ENCODE results near the gene LTBP4.
"Not testable (repeated sequence)": the region's sequence is repeated elsewhere in the genome, so short reads cannot be mapped to it uniquely, and the experiment has no call there.

The LTBP4 gene

GRCh38 chr19:40584007-40584406 is 17.2 kb upstream of the LTBP4 start:
- Histone ChIP-seq H3K4me1 (ENCODE audit: insufficient read depth, low read length) (no peaks in the 10 kb centered on the region), H2AFZ (ENCODE audit: low read depth, low read length) (no peak overlapping the region), H3K4me3 (ENCODE audit: low read length) (no peak overlapping the region), H3K9me3 (ENCODE audit: low read length) (no peaks in the 10 kb centered on the region), H3K36me3 (ENCODE audit: insufficient read depth, low read length) (peaks cover 39% of the 10 kb centered on the region), H3K27me3 (ENCODE audit: insufficient read depth, low read length) (no peaks in the 10 kb centered on the region)

GRCh38 chr19:40585241-40585981 is 15.8 kb upstream of the LTBP4 start:
- no peak overlapping the region for H3K4me3 ChIP-seq (ENCODE audit: low read length)
- no peaks in the 10 kb centered on the region for H3K9me3 ChIP-seq (ENCODE audit: low read length)
- no peaks in the 10 kb centered on the region for H3K27me3 ChIP-seq (ENCODE audit: insufficient read depth, low read length)
- no peak overlapping the region for H2AFZ ChIP-seq (ENCODE audit: low read depth, low read length)
- H3K36me3 ChIP-seq (ENCODE audit: insufficient read depth, low read length) = peaks cover 35% of the 10 kb centered on the region
- H3K4me1 ChIP-seq (ENCODE audit: insufficient read depth, low read length) = no peaks in the 10 kb centered on the region

DNA sequence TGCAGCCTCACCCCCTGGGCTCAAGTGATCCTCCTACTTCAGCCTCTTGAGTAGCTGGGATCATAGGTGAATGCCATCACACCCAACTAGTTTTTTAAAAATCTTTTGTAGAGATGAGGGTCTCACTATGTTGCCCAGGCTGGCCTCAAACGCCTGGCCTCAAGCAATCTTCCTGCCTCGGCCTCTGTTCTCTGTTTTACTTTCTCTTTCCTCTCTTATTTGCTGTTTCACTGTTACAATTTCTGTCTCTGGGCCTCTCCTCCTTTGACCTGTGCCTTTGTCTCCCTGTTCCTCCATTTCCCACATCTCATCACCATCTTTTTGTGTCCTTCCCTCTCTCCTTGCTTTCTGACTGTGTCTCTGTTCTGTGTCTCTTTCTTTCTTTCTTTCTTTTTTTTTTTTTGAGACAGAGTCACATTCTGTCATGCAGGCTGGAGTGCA is 15.2 kb upstream of the LTBP4 start:
- Histone ChIP-seq H3K4me1 (ENCODE audit: insufficient read depth, low read length) (no peaks in the 10 kb centered on the region), H2AFZ (ENCODE audit: low read depth, low read length) (no peak overlapping the region), H3K9me3 (ENCODE audit: low read length) (no peaks in the 10 kb centered on the region), H3K36me3 (ENCODE audit: insufficient read depth, low read length) (peaks cover 30% of the 10 kb centered on the region), H3K4me3 (ENCODE audit: low read length) (no peak overlapping the region), H3K27me3 (ENCODE audit: insufficient read depth, low read length) (no peaks in the 10 kb centered on the region)

DNA sequence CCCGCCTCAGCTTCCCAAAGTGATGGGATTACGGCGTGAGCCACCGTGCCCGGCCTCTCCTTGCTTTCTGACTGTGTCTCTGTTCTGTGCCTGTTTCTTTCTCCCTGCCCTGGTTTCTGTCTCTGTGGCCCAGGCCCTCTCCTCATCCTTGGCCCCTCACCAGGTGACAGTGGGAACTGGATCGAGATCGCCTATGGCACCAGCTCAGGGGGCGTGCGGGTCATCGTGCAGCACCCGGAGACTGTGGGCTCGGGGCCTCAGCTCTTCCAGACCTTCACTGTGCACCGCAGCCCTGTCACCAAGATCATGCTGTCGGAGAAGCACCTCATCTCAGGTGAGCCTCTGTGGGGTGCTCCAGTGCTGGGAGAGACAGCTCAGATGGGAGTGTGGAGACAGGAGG is 14.6 kb upstream of the LTBP4 start:
- no peak overlapping the region for H3K4me3 ChIP-seq (ENCODE audit: low read length)
- H3K36me3 ChIP-seq (ENCODE audit: insufficient read depth, low read length) = peaks cover 25% of the 10 kb centered on the region
- no peak overlapping the region for H2AFZ ChIP-seq (ENCODE audit: low read depth, low read length)
- H3K27me3 ChIP-seq (ENCODE audit: insufficient read depth, low read length) = no peaks in the 10 kb centered on the region
- no peaks in the 10 kb centered on the region for H3K4me1 ChIP-seq (ENCODE audit: insufficient read depth, low read length)
- H3K9me3 ChIP-seq (ENCODE audit: low read length) = no peaks in the 10 kb centered on the region

GRCh38 chr19:40588110-40588854 is 12.9 kb upstream of the LTBP4 start:
- Histone ChIP-seq H3K9me3 (ENCODE audit: low read length) (no peaks in the 10 kb centered on the region), H2AFZ (ENCODE audit: low read depth, low read length) (no peak overlapping the region), H3K27me3 (ENCODE audit: insufficient read depth, low read length) (no peaks in the 10 kb centered on the region), H3K4me3 (ENCODE audit: low read length) (no peak overlapping the region), H3K36me3 (ENCODE audit: insufficient read depth, low read length) (peaks cover 22% of the 10 kb centered on the region), H3K4me1 (ENCODE audit: insufficient read depth, low read length) (peaks cover 4% of the 10 kb centered on the region)

GRCh38 chr19:40588926-40589569 is 12.1 kb upstream of the LTBP4 start:
- H3K9me3 ChIP-seq (ENCODE audit: low read length) = no peaks in the 10 kb centered on the region
- H3K27me3 ChIP-seq (ENCODE audit: insufficient read depth, low read length) = no peaks in the 10 kb centered on the region
- H3K4me1 ChIP-seq (ENCODE audit: insufficient read depth, low read length) = peaks cover 6% of the 10 kb centered on the region
- H3K36me3 ChIP-seq (ENCODE audit: insufficient read depth, low read length) = peaks cover 22% of the 10 kb centered on the region
- H2AFZ ChIP-seq (ENCODE audit: low read depth, low read length) = no peak overlapping the region
- H3K4me3 ChIP-seq (ENCODE audit: low read length) = no peak overlapping the region

- Histone ChIP-seq H2AFZ (ENCODE audit: low read depth, low read length) (no peak overlapping the region), H3K27me3 (ENCODE audit: insufficient read depth, low read length) (no peaks in the 10 kb centered on the region), H3K9me3 (ENCODE audit: low read length) (no peaks in the 10 kb centered on the region), H3K4me3 (ENCODE audit: low read length) (no peak overlapping the region), H3K36me3 (ENCODE audit: insufficient read depth, low read length) (peaks cover 18% of the 10 kb centered on the region), H3K4me1 (ENCODE audit: insufficient read depth, low read length) (peaks cover 14% of the 10 kb centered on the region)
These were observed 11.4 kb upstream of the LTBP4 start for GRCh38 chr19:40589591-40590429.

GRCh38 chr19:40590464-40591265 is 10.5 kb upstream of the LTBP4 start:
- H3K4me1 ChIP-seq (ENCODE audit: insufficient read depth, low read length) = peaks cover 18% of the 10 kb centered on the region
- no peaks in the 10 kb centered on the region for H3K27me3 ChIP-seq (ENCODE audit: insufficient read depth, low read length)
- no peaks in the 10 kb centered on the region for H3K9me3 ChIP-seq (ENCODE audit: low read length)
- H3K4me3 ChIP-seq (ENCODE audit: low read length) = no peak overlapping the region
- H2AFZ ChIP-seq (ENCODE audit: low read depth, low read length) = no peak overlapping the region
- peaks cover 14% of the 10 kb centered on the region for H3K36me3 ChIP-seq (ENCODE audit: insufficient read depth, low read length)

DNA sequence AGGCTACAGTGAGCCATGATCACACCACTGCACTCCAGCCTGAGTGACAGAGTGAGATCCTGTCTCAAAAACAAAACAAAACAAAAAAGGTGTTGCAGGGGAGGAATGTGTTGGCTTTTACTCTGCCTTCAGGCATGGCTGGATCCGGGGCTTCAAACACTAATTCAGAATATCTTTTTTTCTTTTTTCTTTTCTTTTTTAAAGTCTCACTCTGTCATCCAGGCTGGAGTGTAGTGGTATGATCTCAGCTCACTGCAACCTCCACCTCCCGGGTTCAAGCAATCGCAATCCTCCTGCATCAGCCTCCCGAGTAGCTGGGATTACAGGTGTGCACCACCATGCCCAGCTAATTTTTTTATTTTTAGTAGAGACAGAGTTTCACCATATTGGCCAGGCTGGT is 9.4 kb upstream of the LTBP4 start:
- H3K9me3 ChIP-seq (ENCODE audit: low read length); H3K27me3 ChIP-seq (ENCODE audit: insufficient read depth, low read length); H3K4me3 ChIP-seq (ENCODE audit: low read length); H2AFZ ChIP-seq (ENCODE audit: low read depth, low read length): not testable (repeated sequence)
- Histone ChIP-seq H3K4me1 (ENCODE audit: insufficient read depth, low read length) (peaks cover 20% of the 10 kb centered on the region), H3K36me3 (ENCODE audit: insufficient read depth, low read length) (peaks cover 11% of the 10 kb centered on the region)

DNA sequence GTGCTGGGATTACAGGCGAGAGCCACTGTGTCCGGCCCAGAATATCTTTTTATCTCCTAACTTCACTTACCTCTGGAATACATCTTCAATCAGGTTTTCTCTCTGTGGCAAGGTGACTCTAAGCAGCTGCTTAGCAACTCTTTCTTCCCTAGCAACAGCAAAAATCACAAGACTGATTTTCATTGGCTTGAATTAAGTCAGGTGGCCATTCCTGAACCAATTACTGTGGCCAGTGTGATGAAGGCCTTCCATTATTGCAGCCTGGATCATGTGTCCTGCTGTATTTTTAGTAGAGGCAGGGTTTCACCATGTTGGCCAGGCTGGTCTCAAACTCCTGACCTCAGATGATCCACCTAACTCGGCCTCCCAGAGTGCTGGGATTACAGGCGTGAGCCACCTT is 9.0 kb upstream of the LTBP4 start:
- Histone ChIP-seq H3K4me1 (ENCODE audit: insufficient read depth, low read length) (peaks cover 22% of the 10 kb centered on the region), H3K4me3 (ENCODE audit: low read length) (no peak overlapping the region), H3K27me3 (ENCODE audit: insufficient read depth, low read length) (no peaks in the 10 kb centered on the region), H3K36me3 (ENCODE audit: insufficient read depth, low read length) (peaks cover 8% of the 10 kb centered on the region), H3K9me3 (ENCODE audit: low read length) (no peaks in the 10 kb centered on the region), H2AFZ (ENCODE audit: low read depth, low read length) (no peak overlapping the region)

DNA sequence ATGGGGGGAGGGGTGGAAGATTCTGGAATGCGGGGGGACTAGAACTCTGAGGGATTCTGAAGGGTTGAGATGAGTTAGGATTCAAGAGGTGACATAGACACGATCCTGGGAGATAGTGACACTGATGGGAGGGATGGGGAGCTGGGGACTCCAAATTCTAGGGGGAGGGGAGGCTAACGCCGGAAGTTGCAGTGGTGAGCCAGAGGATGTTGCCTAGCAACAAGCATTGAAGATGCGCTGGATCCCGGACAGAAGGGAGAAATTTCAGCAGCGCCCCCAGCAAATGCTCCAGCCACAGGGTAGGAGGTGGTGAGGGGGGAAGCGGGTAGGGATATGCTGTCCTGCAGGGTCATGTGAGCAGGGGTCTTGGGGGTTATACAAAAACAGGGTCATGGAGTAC is 6.9 kb upstream of the LTBP4 start:
- no peaks in the 10 kb centered on the region for H3K9me3 ChIP-seq (ENCODE audit: low read length)
- H2AFZ ChIP-seq (ENCODE audit: low read depth, low read length) = peak overlapping the region; percentile 0
- peaks cover 32% of the 10 kb centered on the region for H3K4me1 ChIP-seq (ENCODE audit: insufficient read depth, low read length)
- H3K4me3 ChIP-seq (ENCODE audit: low read length) = peak overlapping the region; percentile 26
- no peaks in the 10 kb centered on the region for H3K27me3 ChIP-seq (ENCODE audit: insufficient read depth, low read length)
- H3K36me3 ChIP-seq (ENCODE audit: insufficient read depth, low read length) = no peaks in the 10 kb centered on the region

DNA sequence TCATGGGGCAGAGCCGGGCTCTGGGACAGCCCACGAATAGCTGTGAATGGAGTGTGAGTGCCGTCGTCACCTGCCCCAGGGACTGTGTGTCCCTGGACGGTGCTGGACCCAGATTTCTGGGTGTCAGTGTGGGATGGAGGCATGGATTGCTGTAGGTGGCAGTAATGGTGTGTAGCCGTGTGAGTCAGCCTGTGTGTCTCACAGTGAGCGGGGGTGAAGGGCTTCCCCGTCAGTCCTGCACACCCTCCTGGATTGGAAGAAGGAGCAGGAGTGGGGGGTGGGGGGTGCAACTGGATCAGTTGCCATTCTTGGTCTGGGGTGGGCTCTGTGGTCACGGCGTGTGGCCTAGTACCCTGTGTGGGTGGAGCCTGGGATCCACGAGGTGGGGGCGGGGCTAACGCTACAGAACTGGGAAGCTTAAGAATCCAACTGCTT is 6.5 kb upstream of the LTBP4 start:
- Histone ChIP-seq H3K4me3 (ENCODE audit: low read length) (peak overlapping the region; percentile 26), H3K4me1 (ENCODE audit: insufficient read depth, low read length) (peaks cover 36% of the 10 kb centered on the region), H3K27me3 (ENCODE audit: insufficient read depth, low read length) (no peaks in the 10 kb centered on the region), H2AFZ (ENCODE audit: low read depth, low read length) (peak overlapping the region; percentile 0), H3K9me3 (ENCODE audit: low read length) (no peaks in the 10 kb centered on the region), H3K36me3 (ENCODE audit: insufficient read depth, low read length) (no peaks in the 10 kb centered on the region)
